Panc1 (cell line): Measurements from ENCODE around the gene ZNF121.

Experiments
- POLR2AphosphoS5 ChIP-seq: IDR thresholded peaks from 2 replicates; pipeline ENCODE4 v1.6.1; 2012; ENCODE audit warnings: mild to moderate bottlenecking, low read depth, low read length, moderate library complexity
- SIN3A ChIP-seq: IDR thresholded peaks from 2 replicates; pipeline ENCODE4 v1.6.1; 2012; ENCODE audit warnings: low read depth, mild to moderate bottlenecking, low read length, moderate library complexity, borderline replicate concordance; ENCODE audit not compliant: insufficient read depth
- TCF7L2 ChIP-seq: IDR thresholded peaks from 2 replicates; pipeline ENCODE4 v1.6.1; 2011; ENCODE audit warnings: mild to moderate bottlenecking, low read depth, low read length, inconsistent platforms
- TF ChIP-seq, protein P1 (sequence below): fragments of 450-650 bp; IDR thresholded peaks from 2 replicates; pipeline ENCODE4 v1.5.1; 2017; ENCODE audit warnings: mild to moderate bottlenecking
- TF ChIP-seq, protein P2 (sequence below), 2 experiments: IDR thresholded peaks; 2 replicates each; pipeline ENCODE4 v1.6.1; 2011 to 2012; ENCODE audit warnings: low read depth in 2 of 2, control low read depth in 1 of 2, low read length in 1 of 2, mild to moderate bottlenecking in 1 of 2, moderate library complexity in 1 of 2; ENCODE audit not compliant: insufficient read depth in 1 of 2

DNA sequence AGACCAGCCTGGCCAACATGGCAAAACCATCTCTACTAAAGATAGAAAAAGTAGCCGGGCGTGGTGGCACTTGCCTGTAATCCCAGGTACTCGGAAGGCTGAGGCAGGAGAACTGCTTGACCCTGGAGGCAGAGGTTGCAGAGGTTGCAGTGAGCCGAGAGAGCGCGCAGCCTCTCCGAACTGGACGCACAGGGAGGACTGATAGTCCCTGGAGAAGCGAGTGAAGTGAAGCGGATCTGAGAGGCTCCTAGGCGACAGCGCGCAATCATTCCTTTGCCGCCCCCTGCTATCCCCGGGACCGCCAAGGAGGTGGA is 36.5 kb upstream of the ZNF121 start:
- TF ChIP-seq, protein P1, sequence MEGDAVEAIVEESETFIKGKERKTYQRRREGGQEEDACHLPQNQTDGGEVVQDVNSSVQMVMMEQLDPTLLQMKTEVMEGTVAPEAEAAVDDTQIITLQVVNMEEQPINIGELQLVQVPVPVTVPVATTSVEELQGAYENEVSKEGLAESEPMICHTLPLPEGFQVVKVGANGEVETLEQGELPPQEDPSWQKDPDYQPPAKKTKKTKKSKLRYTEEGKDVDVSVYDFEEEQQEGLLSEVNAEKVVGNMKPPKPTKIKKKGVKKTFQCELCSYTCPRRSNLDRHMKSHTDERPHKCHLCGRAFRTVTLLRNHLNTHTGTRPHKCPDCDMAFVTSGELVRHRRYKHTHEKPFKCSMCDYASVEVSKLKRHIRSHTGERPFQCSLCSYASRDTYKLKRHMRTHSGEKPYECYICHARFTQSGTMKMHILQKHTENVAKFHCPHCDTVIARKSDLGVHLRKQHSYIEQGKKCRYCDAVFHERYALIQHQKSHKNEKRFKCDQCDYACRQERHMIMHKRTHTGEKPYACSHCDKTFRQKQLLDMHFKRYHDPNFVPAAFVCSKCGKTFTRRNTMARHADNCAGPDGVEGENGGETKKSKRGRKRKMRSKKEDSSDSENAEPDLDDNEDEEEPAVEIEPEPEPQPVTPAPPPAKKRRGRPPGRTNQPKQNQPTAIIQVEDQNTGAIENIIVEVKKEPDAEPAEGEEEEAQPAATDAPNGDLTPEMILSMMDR = no peak
- TF ChIP-seq SIN3A (no peak), POLR2AphosphoS5 (no peak), TCF7L2 (no peak)
- TF ChIP-seq, protein P2, sequence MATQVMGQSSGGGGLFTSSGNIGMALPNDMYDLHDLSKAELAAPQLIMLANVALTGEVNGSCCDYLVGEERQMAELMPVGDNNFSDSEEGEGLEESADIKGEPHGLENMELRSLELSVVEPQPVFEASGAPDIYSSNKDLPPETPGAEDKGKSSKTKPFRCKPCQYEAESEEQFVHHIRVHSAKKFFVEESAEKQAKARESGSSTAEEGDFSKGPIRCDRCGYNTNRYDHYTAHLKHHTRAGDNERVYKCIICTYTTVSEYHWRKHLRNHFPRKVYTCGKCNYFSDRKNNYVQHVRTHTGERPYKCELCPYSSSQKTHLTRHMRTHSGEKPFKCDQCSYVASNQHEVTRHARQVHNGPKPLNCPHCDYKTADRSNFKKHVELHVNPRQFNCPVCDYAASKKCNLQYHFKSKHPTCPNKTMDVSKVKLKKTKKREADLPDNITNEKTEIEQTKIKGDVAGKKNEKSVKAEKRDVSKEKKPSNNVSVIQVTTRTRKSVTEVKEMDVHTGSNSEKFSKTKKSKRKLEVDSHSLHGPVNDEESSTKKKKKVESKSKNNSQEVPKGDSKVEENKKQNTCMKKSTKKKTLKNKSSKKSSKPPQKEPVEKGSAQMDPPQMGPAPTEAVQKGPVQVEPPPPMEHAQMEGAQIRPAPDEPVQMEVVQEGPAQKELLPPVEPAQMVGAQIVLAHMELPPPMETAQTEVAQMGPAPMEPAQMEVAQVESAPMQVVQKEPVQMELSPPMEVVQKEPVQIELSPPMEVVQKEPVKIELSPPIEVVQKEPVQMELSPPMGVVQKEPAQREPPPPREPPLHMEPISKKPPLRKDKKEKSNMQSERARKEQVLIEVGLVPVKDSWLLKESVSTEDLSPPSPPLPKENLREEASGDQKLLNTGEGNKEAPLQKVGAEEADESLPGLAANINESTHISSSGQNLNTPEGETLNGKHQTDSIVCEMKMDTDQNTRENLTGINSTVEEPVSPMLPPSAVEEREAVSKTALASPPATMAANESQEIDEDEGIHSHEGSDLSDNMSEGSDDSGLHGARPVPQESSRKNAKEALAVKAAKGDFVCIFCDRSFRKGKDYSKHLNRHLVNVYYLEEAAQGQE (IDR thresholded peaks at IDR 0.05; ENCODE audit: insufficient read depth in 1 of 2, low read depth in 2 of 2, low read length in 1 of 2) = no peak
